Muscle layer of duodenum (tissue), 2 donors: ENCODE results near the gene PARN.

Experiments used
- H3K27ac ChIP-seq: one replicate; pipeline ENCODE4 v1.7.0; 2013; ENCODE audit warnings: mild to moderate bottlenecking, low read length
- H3K27me3 ChIP-seq: one replicate; pipeline ENCODE4 v1.7.0; 2013; ENCODE audit warnings: low read depth, mild to moderate bottlenecking, control low read depth, low read length
- H3K36me3 ChIP-seq, 2 donors: one replicate each; pipeline ENCODE4 v1.7.0; 2013; ENCODE audit warnings: low read length in 2 of 2, control low read depth in 1 of 2, mild to moderate bottlenecking in 1 of 2; ENCODE audit not compliant: insufficient read depth in 2 of 2, control insufficient read depth in 1 of 2
- H3K4me1 ChIP-seq, 2 donors: one replicate each; pipeline ENCODE4 v1.7.0; 2013; ENCODE audit warnings: low read length in 2 of 2, mild to moderate bottlenecking in 2 of 2, control low read depth in 1 of 2, moderate library complexity in 1 of 2; ENCODE audit not compliant: insufficient read depth in 2 of 2, control insufficient read depth in 1 of 2
- H3K4me3 ChIP-seq, 2 donors: one replicate each; pipeline ENCODE4 v1.7.0; 2013; ENCODE audit warnings: low read length in 2 of 2, low read depth in 1 of 2, mild to moderate bottlenecking in 1 of 2
- H3K9me3 ChIP-seq, 2 donors: one replicate each; pipeline ENCODE4 v1.7.0; 2013; ENCODE audit warnings: low read length in 2 of 2, control low read depth in 1 of 2, mild to moderate bottlenecking in 1 of 2; ENCODE audit not compliant: control insufficient read depth in 1 of 2
- donor health status: healthy.

PARN gene

DNA sequence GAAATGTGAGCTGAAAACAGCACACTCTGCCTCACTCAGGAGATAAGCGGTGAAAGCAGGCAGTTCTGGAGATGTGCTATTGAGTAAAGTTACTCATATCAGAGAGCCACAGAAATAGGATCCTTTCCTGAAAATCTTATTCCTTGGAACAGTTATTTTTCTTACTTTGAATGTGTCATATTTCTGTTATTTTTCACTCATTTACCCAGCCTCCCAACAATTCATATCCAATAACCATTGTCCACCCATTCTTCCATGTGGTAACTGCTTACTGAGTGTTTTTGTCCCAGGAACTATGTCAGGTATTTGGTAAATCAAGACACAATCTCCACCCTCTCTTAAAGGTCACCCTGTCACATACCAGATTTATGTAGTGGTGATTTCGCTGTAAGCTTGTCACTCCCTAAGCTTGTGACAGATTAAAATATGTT lies 144.9 kb downstream of the PARN start:
- Histone ChIP-seq H3K4me1 (peaks cover 3 to 19% of the 10 kb centered on the region in 2 donors), H3K9me3 (no peaks in the 10 kb centered on the region), H3K27ac (no peak overlapping the region), H3K27me3 (no peaks in the 10 kb centered on the region), H3K36me3 (peaks cover 6 to 12% of the 10 kb centered on the region in 2 donors), H3K4me3 (no peak overlapping the region)

DNA sequence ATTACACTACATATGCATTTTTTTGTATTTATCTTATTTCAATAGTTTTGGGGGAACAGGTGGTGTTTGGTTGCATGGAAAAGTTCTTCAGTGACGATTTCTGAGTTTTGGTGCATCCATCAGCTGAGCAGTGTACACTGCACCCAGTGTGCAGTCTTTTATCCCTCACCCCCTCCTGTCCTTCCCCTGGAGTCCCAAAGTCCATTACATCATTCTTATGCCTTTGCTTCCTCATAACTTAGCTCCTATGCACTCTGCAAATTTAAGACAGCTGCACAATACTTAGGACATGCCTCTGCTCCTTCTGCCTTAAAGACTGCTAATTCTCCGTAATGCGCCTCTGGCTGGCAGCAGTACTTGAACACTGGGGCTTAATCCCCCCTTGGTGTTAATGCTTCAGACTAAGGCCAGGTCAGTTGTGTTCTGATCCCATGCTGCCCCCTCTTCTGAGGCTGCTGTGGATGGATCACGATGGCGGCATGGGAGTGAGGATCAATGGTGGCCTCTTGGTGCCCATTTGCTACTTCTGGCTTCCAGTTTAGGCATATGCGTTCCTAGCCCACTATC lies 146.2 kb downstream of the PARN start:
- H3K27me3 ChIP-seq, result no peaks in the 10 kb centered on the region
- no peaks in the 10 kb centered on the region for H3K9me3 ChIP-seq
- peaks cover 10 to 12% of the 10 kb centered on the region in 2 donors for H3K36me3 ChIP-seq
- H3K4me1 ChIP-seq, result peaks cover 3 to 19% of the 10 kb centered on the region in 2 donors
- H3K27ac ChIP-seq, result no peak overlapping the region
- H3K4me3 ChIP-seq, result no peak overlapping the region

- Histone ChIP-seq H3K27me3 (no peaks in the 10 kb centered on the region), H3K36me3 (peaks cover 0 to 4% of the 10 kb centered on the region in 2 donors), H3K4me1 (no peaks in the 10 kb centered on the region), H3K27ac (no peak overlapping the region), H3K4me3 (no peak overlapping the region), H3K9me3 (no peaks in the 10 kb centered on the region)
These were observed 153.9 kb downstream of the PARN start for GRCh38 chr16:14476183-14476582.

DNA sequence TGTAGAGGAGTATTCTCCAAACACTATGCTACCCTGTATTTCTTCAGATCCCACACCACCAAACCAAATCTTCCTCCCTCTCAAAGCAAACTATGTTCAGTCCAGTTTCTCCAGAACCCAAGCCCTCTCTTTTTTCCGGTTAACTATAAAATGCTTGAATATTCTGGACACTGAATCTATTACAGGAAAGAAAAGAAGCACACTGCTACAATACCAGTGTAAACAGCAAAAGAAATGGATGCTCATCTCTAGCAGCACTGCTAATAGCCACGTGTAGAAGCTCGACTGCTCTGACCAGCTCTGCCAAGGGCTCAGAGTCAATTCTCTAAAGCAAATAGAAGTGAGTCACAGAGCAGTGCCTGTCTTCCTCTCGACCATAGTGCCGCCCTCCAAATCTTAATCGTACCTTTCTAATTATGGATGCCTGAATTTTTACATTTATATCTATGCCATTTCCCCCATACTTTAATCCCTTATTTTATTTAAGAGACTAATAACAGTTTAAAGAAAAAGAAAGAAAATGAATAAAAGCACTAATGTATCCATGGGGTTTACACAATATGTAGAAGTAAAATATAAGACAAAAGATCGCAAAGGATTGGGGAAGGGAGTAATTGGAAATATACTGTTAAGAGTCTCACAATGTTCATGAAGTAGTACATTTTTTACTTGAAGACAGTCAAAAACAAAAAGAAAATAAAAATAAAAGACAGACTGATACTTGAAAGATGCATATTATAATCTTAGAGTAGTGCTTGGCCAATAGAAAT lies 154.5 kb downstream of the PARN start:
- H3K27me3 ChIP-seq, result no peaks in the 10 kb centered on the region
- H3K27ac ChIP-seq, result no peak overlapping the region
- H3K9me3 ChIP-seq, result no peaks in the 10 kb centered on the region
- H3K4me3 ChIP-seq, result no peak overlapping the region
- H3K36me3 ChIP-seq, result peaks cover 0 to 4% of the 10 kb centered on the region in 2 donors
- H3K4me1 ChIP-seq, result no peaks in the 10 kb centered on the region

- H3K27ac ChIP-seq, result no peak overlapping the region
- no peaks in the 10 kb centered on the region for H3K36me3 ChIP-seq
- H3K27me3 ChIP-seq, result no peaks in the 10 kb centered on the region
- no peak overlapping the region for H3K4me3 ChIP-seq
- no peaks in the 10 kb centered on the region for H3K9me3 ChIP-seq
- H3K4me1 ChIP-seq, result no peaks in the 10 kb centered on the region
These were observed 156.6 kb downstream of the PARN start for GRCh38 chr16:14473488-14473887.

DNA sequence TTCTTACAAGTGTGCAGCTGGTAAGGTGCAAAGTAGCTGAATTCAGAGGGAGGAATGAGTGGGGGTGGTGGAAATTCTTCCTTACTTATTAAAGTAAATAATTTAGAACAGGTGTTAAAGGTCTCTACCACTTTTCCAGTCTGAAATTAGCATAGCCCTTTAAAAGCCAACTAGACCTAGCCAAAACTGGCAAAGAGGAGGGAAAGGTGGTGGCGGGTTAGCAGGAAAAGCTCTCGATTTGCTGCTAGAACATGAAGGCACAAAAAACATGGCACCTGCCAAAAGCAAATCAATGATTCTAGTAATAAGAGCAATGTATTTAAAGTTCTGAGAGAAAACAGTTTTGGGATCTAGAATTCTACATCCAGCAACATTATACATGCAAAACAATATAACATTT lies 157.7 kb downstream of the PARN start:
- Histone ChIP-seq H3K27ac (no peak overlapping the region), H3K27me3 (no peaks in the 10 kb centered on the region), H3K36me3 (no peaks in the 10 kb centered on the region), H3K4me1 (no peaks in the 10 kb centered on the region), H3K9me3 (no peaks in the 10 kb centered on the region), H3K4me3 (no peak overlapping the region)

- Histone ChIP-seq H3K27ac (no peak overlapping the region), H3K9me3 (no peaks in the 10 kb centered on the region), H3K4me3 (no peak overlapping the region), H3K4me1 (no peaks in the 10 kb centered on the region), H3K36me3 (no peaks in the 10 kb centered on the region), H3K27me3 (no peaks in the 10 kb centered on the region)
These were observed 159.3 kb downstream of the PARN start for GRCh38 chr16:14470788-14471187.

DNA sequence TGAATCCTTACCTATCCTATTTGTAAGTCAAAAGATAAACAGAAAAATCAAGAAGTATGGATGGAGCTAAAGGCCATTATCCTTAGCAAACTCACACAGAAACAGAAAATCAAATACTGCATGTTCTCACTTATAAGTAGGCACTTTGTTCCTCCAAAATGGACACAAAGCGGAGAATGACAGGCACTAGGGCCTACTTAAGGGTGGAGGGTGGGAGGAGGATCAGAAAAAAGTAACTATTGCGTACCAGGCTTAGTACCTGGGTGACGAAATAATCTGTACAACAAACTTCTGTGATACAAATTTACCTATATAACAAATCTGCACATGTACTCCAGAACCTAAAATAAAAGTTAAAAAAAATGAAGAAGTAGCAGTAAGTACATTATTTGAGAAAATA lies 164.3 kb downstream of the PARN start:
- no peaks in the 10 kb centered on the region for H3K27me3 ChIP-seq
- no peak overlapping the region for H3K27ac ChIP-seq
- peaks cover 0 to 6% of the 10 kb centered on the region in 2 donors for H3K36me3 ChIP-seq
- no peaks in the 10 kb centered on the region for H3K4me1 ChIP-seq
- no peak overlapping the region for H3K4me3 ChIP-seq
- peaks cover 0 to 9% of the 10 kb centered on the region in 2 donors for H3K9me3 ChIP-seq

GRCh38 chr16:14464796-14465195 lies 165.3 kb downstream of the PARN start:
- Histone ChIP-seq H3K4me3 (no peak overlapping the region), H3K36me3 (peaks cover 0 to 6% of the 10 kb centered on the region in 2 donors), H3K27ac (no peak overlapping the region), H3K4me1 (no peaks in the 10 kb centered on the region), H3K27me3 (no peaks in the 10 kb centered on the region), H3K9me3 (peaks cover 0 to 9% of the 10 kb centered on the region in 2 donors)

DNA sequence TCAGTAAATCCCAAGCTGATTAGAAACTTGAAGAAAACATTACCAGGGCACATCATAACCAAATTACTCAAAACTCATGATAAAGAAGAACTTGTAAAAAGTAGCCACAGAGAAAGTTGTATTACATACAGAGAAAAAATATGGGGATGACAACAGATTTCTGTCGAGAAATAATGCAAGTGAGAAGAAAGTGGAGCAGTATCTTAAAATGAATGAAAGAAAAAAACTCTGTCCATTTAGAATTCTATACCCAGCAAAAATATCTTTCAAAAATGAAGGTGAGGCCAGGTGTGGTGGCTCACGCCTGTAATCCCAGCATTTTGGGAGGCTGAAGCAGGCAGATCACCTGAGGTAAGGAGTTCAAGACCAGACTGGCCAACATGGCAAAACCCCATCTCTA lies 165.9 kb downstream of the PARN start:
- Histone ChIP-seq H3K27me3 (no peaks in the 10 kb centered on the region), H3K4me3 (no peak overlapping the region), H3K9me3 (peaks cover 0 to 9% of the 10 kb centered on the region in 2 donors), H3K27ac (no peak overlapping the region), H3K4me1 (no peaks in the 10 kb centered on the region), H3K36me3 (peaks cover 0 to 6% of the 10 kb centered on the region in 2 donors)

DNA sequence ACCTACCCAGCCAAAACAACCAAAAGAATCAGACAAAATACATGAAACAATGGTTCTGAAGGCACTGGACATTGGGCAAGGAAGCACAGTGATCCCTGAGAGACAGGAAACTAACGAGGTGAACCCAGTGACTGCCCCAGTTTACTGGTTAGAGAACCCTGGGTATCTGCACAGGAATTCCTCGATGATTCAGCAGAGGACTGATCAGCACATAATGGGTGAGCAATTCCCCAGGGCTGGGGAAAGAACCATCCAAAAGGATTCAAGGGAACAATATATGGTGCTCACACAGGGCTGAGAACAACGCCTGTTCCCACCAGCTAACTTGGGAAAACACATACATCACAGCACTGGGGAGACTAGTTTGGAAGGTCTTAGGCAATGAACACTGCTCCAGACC lies 167.2 kb downstream of the PARN start:
- Histone ChIP-seq H3K27me3 (no peaks in the 10 kb centered on the region), H3K4me3 (no peak overlapping the region), H3K9me3 (peaks cover 0 to 9% of the 10 kb centered on the region in 2 donors), H3K36me3 (peaks cover 0 to 6% of the 10 kb centered on the region in 2 donors), H3K4me1 (no peaks in the 10 kb centered on the region), H3K27ac (no peak overlapping the region)
